IMR-90 (cell line): ENCODE data around the gene PLEKHG5. TPM values are rescaled to one million over a fixed set of nuclear protein-coding genes. Genes with fewer than 3 reads are reported as not detected.

Experiments
- ATAC-seq: fragments of 200-7000 bp; cut with Tn5 transposase; 2 replicates; pipeline ENCODE4 v1.9.1; 2020; ENCODE audit warnings: low read depth, mild to moderate bottlenecking, moderate library complexity
- BruUV-seq: library from RNA; stranded (reverse); fragments of 400-500 nt; replicated peaks from 2 replicates; lab custom pipeline; 2021; lab: Mats Ljungman, UMichigan
- CTCF ChIA-PET: fragments of 300-600 bp; formaldehyde crosslinking; extraction: SDS; loops from one replicate; lab custom pipeline; 2021; ENCODE audit warnings: antibody characterized with exemption; lab: Yijun Ruan, JAX
- POLR2A ChIA-PET: fragments of 300-600 bp; sonication (Branson Sonifier 250); formaldehyde crosslinking; loops from one replicate; lab custom pipeline; 2022; ENCODE audit warnings: antibody characterized with exemption; ENCODE audit not compliant: unreplicated experiment; lab: Charles Lee
- DNase-seq: peaks from one replicate; pipeline ENCODE4 v3.0.0; 2013
- H2AFZ ChIP-seq: replicated peaks from 2 replicates; pipeline ENCODE3; 2013; ENCODE audit warnings: low read length, mild to moderate bottlenecking; ENCODE audit not compliant: poor library complexity
- H2AK5ac ChIP-seq: 2 replicates; pipeline ENCODE4 v1.6.1; 2013; ENCODE audit warnings: low read depth, low read length, inconsistent platforms
- H2AK9ac ChIP-seq: replicated peaks from 2 replicates; pipeline ENCODE3; 2013; ENCODE audit warnings: mild to moderate bottlenecking, low read depth, low read length, moderate library complexity; ENCODE audit not compliant: poor library complexity
- H2BK120ac ChIP-seq: 2 replicates; pipeline ENCODE4 v1.6.1; 2013; ENCODE audit warnings: low read depth, low read length, inconsistent platforms
- H2BK15ac ChIP-seq: 3 replicates; pipeline ENCODE4 v1.6.1; 2013; ENCODE audit warnings: low read depth, low read length, inconsistent platforms
- H2BK20ac ChIP-seq: 2 replicates; pipeline ENCODE4 v1.6.1; 2013; ENCODE audit warnings: low read depth, mild to moderate bottlenecking, inconsistent platforms, low read length, moderate library complexity
- H2BK5ac ChIP-seq: 2 replicates; pipeline ENCODE4 v1.6.1; 2013; ENCODE audit warnings: mild to moderate bottlenecking, low read depth, low read length, inconsistent platforms; ENCODE audit not compliant: poor library complexity, severe bottlenecking
- H3K14ac ChIP-seq: replicated peaks from 2 replicates; pipeline ENCODE4 v1.6.1; 2013; ENCODE audit warnings: low read depth, low read length, inconsistent platforms
- H3K18ac ChIP-seq: 2 replicates; pipeline ENCODE4 v1.6.1; 2013; ENCODE audit warnings: low read depth, low read length, control low read depth
- H3K23ac ChIP-seq: 2 replicates; pipeline ENCODE4 v1.6.1; 2013; ENCODE audit warnings: low read depth, low read length, inconsistent platforms
- H3K27ac ChIP-seq: 2 replicates; pipeline ENCODE4 v1.5.1; 2013; ENCODE audit warnings: mild to moderate bottlenecking, control low read depth, low read length; ENCODE audit not compliant: insufficient read depth
- H3K27me3 ChIP-seq: 2 replicates; pipeline ENCODE4 v1.6.1; 2013; ENCODE audit warnings: low read length; ENCODE audit not compliant: control insufficient read depth, insufficient read depth
- H3K36me3 ChIP-seq: 2 replicates; pipeline ENCODE4 v1.6.1; 2013; ENCODE audit warnings: low read length, mixed read lengths; ENCODE audit not compliant: control insufficient read depth, insufficient read depth
- H3K4ac ChIP-seq: 2 replicates; pipeline ENCODE4 v1.6.1; 2013; ENCODE audit warnings: low read depth, low read length, inconsistent platforms
- H3K4me1 ChIP-seq: 2 replicates; pipeline ENCODE4 v1.6.1; 2013; ENCODE audit warnings: low read length, mixed read lengths; ENCODE audit not compliant: control insufficient read depth, insufficient read depth
- H3K4me2 ChIP-seq: 2 replicates; pipeline ENCODE4 v1.6.1; 2013; ENCODE audit warnings: low read depth, mild to moderate bottlenecking, control low read depth, low read length, moderate library complexity
- H3K4me3 ChIP-seq: 2 replicates; pipeline ENCODE4 v1.5.1; 2013; ENCODE audit warnings: low read depth, mild to moderate bottlenecking, control low read depth, low read length, moderate library complexity; ENCODE audit not compliant: insufficient read depth
- H3K56ac ChIP-seq: 2 replicates; pipeline ENCODE4 v1.6.1; 2013; ENCODE audit warnings: low read length, inconsistent platforms; ENCODE audit not compliant: insufficient read depth; ENCODE audit errors: extremely low read depth
- H3K79me1 ChIP-seq, 2 experiments: 2 replicates each; pipeline ENCODE4 v1.6.1; 2013; ENCODE audit warnings: low read length in 2 of 2, inconsistent platforms in 1 of 2, low read depth in 1 of 2
- H3K9ac ChIP-seq: 2 replicates; pipeline ENCODE4 v1.6.1; 2013; ENCODE audit warnings: low read depth, low read length, control low read depth
- H3K9me1 ChIP-seq: 2 replicates; pipeline ENCODE4 v1.6.1; 2013; ENCODE audit warnings: low read length, inconsistent platforms; ENCODE audit not compliant: insufficient read depth
- H3K9me3 ChIP-seq: 2 replicates; pipeline ENCODE4 v1.6.1; 2013; ENCODE audit warnings: low read length; ENCODE audit not compliant: control insufficient read depth, insufficient read depth
- H4K20me1 ChIP-seq: 2 replicates; pipeline ENCODE4 v1.6.1; 2013; ENCODE audit warnings: low read length, inconsistent platforms; ENCODE audit not compliant: insufficient read depth
- H4K5ac ChIP-seq: 2 replicates; pipeline ENCODE4 v1.6.1; 2013; ENCODE audit warnings: mild to moderate bottlenecking, low read depth, low read length, control low read depth
- H4K8ac ChIP-seq, 2 experiments: 2 replicates each; pipeline ENCODE4 v1.6.1; 2013; ENCODE audit warnings: low read depth in 2 of 2, low read length in 2 of 2, control low read depth in 1 of 2, inconsistent platforms in 1 of 2
- H4K91ac ChIP-seq: 2 replicates; pipeline ENCODE4 v1.6.1; 2013; ENCODE audit warnings: low read depth, low read length, inconsistent platforms; ENCODE audit not compliant: insufficient read depth
- BHLHE40 ChIP-seq: fragments of 150-350 bp; IDR thresholded peaks from 2 replicates; pipeline ENCODE4 v1.6.1; 2016; ENCODE audit warnings: mild to moderate bottlenecking, low read depth, low read length
- CEBPB ChIP-seq: IDR thresholded peaks from 2 replicates; pipeline ENCODE4 v1.6.1; 2012; ENCODE audit warnings: low read depth, low read length, improper control_type of control experiment
- CTCF ChIP-seq: conservative IDR thresholded peaks from 2 replicates; pipeline ENCODE4 v1.5.1; 2012; ENCODE audit warnings: mild to moderate bottlenecking, low read depth, low read length, improper control_type of control experiment
- ELK1 ChIP-seq: fragments of 150-350 bp; IDR thresholded peaks from 2 replicates; pipeline ENCODE4 v1.6.1; 2016; ENCODE audit warnings: low read depth, mild to moderate bottlenecking, low read length, moderate library complexity, borderline replicate concordance
- MAFK ChIP-seq: IDR thresholded peaks from 2 replicates; pipeline ENCODE4 v1.6.1; 2012; ENCODE audit warnings: low read depth, low read length, improper control_type of control experiment
- MAZ ChIP-seq: IDR thresholded peaks from 2 replicates; pipeline ENCODE4 v1.6.1; 2012; ENCODE audit warnings: low read depth, mild to moderate bottlenecking, low read length, improper control_type of control experiment, moderate library complexity, borderline replicate concordance
- MXI1 ChIP-seq: IDR thresholded peaks from 2 replicates; pipeline ENCODE4 v1.6.1; 2012; ENCODE audit warnings: low read depth, mild to moderate bottlenecking, low read length, moderate library complexity, borderline replicate concordance
- RAD21 ChIP-seq: IDR thresholded peaks from 2 replicates; pipeline ENCODE4 v1.6.1; 2012; ENCODE audit warnings: low read length, improper control_type of control experiment
- RFX5 ChIP-seq: IDR thresholded peaks from 2 replicates; pipeline ENCODE4 v1.8.0; 2012; ENCODE audit warnings: low read depth, mild to moderate bottlenecking, low read length, moderate library complexity
- SMC3 ChIP-seq: fragments of 150-350 bp; IDR thresholded peaks from 2 replicates; pipeline ENCODE4 v1.6.1; 2016; ENCODE audit warnings: low read depth, mild to moderate bottlenecking, antibody characterized with exemption, low read length, moderate library complexity
- USF2 ChIP-seq: fragments of 150-350 bp; IDR thresholded peaks from 2 replicates; pipeline ENCODE4 v1.6.1; 2017; ENCODE audit warnings: mild to moderate bottlenecking, antibody characterized with exemption, low read length, low read depth
- WGBS, 2 experiments: methylation state at CpG; one replicate each; pipeline versions ENCODE4 v1.1.5 to v1.1.7; 2013; ENCODE audit warnings: missing lambda C conversion rate in 2 of 2; ENCODE audit not compliant: insufficient read length in 1 of 2; ENCODE audit errors: extremely low coverage in 2 of 2; 5-methylcytosine and 5-hydroxymethylcytosine counted together
- dilution Hi-C: fragments of 300-500 bp; cut with HindIII; formaldehyde crosslinking; loops from one replicate; pipeline ENCODE4 v1.14.3; 2018; ENCODE audit warnings: low sequenced_read_pairs; ENCODE audit not compliant: unreplicated experiment
- in situ Hi-C: fragments of 300-500 bp; cut with MboI; formaldehyde crosslinking; loops from 3 replicates; pipeline ENCODE4 v1.14.3; 2019; ENCODE audit warnings: low sequenced_read_pairs, inconsistent platforms, mixed read lengths
- intact Hi-C: fragments of 100-400 bp; cut with micrococcal nuclease; formaldehyde crosslinking; loops from 2 replicates; pipeline ENCODE4 v1.10.0; 2022
- polyA plus RNA-seq, 3 experiments: library from polyadenylated mRNA; depleted of rRNA; stranded (reverse); fragments of >200 nt; gene quantifications; 2 replicates each; pipeline ENCODE4 v1.2.3, GENCODE V29; 2012; ENCODE audit warnings: low replicate concordance in 1 of 3
- total RNA-seq: library from RNA; depleted of rRNA; stranded (reverse); fragments of >200 nt; gene quantifications from 2 replicates; pipeline ENCODE4 v1.2.3, GENCODE V29; 2012

The PLEKHG5 gene
- total and polyA plus RNA-seq, 2 of the 4 experiments (the other 2 are of a cell fraction): 4.8 to 11.6 TPM

- in situ Hi-C loops: no loop called here
These were observed 22.6 kb downstream of the PLEKHG5 start for GRCh38 chr1:6468729-6469461.

More at GRCh38 chr1:6468729-6469461, 22.6 kb downstream of the PLEKHG5 start:
- Histone ChIP-seq H2BK120ac (no peak overlapping the region), H3K4ac (no peak overlapping the region), H3K4me1 (no peaks in the 10 kb centered on the region), H3K4me2 (no peak overlapping the region), H4K8ac (no peak overlapping the region), H2AK5ac (no peak overlapping the region), H3K79me1 (no peaks in the 10 kb centered on the region), H3K36me3 (peaks cover 44% of the 10 kb centered on the region), H4K91ac (no peak overlapping the region), H3K9ac (no peak overlapping the region), H2AK9ac (no peak overlapping the region), H3K27ac (no peak overlapping the region), H3K4me3 (no peak overlapping the region), H4K5ac (no peak overlapping the region), H3K14ac (no peak overlapping the region), H3K27me3 (no peaks in the 10 kb centered on the region), H3K56ac (no peak overlapping the region), H3K9me3 (no peaks in the 10 kb centered on the region), H2AFZ (no peak overlapping the region), H2BK15ac (no peak overlapping the region), H4K20me1 (no peaks in the 10 kb centered on the region; the same call in 1 of the 2 replicates), H3K23ac (no peak overlapping the region), H2BK20ac (no peak overlapping the region), H3K9me1 (no peaks in the 10 kb centered on the region), H3K18ac (no peak overlapping the region), H2BK5ac (no peak overlapping the region)
- TF ChIP-seq MAZ: no peak
- no peak for TF ChIP-seq MXI1
- TF ChIP-seq SMC3: no peak
- TF ChIP-seq RAD21: no peak
- no peak for TF ChIP-seq CTCF
- no peak for TF ChIP-seq MAFK
- TF ChIP-seq BHLHE40: no peak
- no peak for TF ChIP-seq USF2
- TF ChIP-seq ELK1: no peak
- TF ChIP-seq RFX5: no peak
- no peak for TF ChIP-seq CEBPB
- POLR2A ChIA-PET: no interaction called here
- CTCF ChIA-PET: no interaction called here
- ATAC-seq: no peak
- 89% methylated on average over 6 of the region's 13 CpGs; no CpG with 5 or more reads in 1 of the 2 experiments for WGBS, 2 experiments
- intact Hi-C loops: no loop called here
- BruUV-seq: no TSS peak
- dilution Hi-C loops: no loop called here
- DNase-seq: no peak
